ENCODE measurements around the gene PDCL2.
"Not testable (repeated sequence)": the region's sequence is repeated elsewhere in the genome, so short reads cannot be mapped to it uniquely, and the experiment has no call there.

- not testable (repeated sequence) for TF ChIP-seq CTCF, POLR2A (IDR thresholded peaks at IDR 0.05)
These were observed 32.0 kb upstream of the PDCL2 start for GRCh38 chr4:55624063-55624462.
